Measurements from ENCODE around the gene PRKCG.
"Not testable (repeated sequence)": the region's sequence is repeated elsewhere in the genome, so short reads cannot be mapped to it uniquely, and the experiment has no call there.

PRKCG gene

DNA sequence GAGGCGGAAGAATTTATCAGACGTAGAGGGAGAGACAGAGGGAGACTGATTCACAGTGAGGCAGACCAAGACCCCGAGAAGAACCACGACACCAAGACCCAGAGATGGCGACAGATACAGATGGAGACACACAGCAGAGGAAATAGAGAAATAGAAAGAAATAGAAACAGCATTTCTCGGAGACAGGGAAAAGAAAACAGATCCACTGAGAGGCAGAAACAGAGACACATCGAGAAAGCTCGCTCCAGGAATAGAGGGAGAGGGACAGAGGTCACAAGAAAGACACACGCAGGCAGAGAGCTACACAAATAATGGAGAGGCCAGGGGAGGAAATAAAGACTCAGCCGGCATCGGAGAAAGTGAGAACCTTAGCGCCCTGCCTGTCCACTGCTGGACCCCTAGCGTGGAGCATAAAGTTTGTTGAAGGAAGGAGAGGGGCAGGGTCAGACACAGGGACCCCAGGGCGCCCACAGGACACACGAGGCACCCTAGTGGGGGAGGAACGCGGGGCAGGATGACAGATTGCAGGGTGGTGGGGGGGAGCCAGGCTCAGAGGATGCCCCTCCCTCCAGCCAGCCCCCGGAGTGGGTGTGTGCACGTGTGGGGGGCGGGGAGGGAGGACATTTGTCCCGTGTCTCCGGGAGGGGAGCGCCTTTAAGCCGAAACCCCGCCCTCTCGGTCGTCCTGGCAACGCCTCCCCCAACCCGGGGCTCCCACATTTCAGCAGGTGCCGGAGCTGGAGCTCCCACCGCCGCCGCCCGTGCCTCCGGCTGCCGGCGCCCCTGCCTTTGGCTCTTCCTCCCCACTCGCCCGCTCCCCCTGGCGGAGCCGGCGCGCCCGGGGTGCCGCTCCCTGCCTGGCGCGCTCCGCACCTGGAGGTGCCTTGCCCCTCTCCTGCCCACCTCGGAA is at the start of gene PRKCG:
PRKCG (plus strand) TSS at position 716 of the 909 bp plus-strand sequence. CDS start 298 bp downstream, outside the sequence.
- DNase-seq = peak in 34 of 56 donors; percentile 6 to 73 (median 48)

DNA sequence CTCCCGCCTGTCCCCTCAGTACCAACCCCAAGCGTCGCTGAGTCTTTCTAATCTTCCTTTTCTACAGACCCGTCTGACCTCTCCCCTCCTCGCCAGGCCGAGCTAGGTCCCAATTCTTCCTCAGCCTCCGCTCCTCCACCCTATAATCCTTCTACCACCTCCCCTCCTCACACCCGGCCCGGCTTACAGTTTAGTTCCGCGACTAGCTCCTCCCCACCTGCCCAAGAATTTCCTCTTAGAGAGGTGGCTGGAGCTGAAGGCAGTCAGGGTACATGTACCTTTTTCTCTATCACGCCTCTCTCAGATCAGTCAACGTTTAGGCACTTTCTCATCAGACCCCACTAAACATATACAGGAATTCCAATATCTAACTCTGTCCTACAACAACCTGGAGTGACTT is 49.1 kb upstream of the PRKCG start:
- not testable (repeated sequence) for DNase-seq

DNA sequence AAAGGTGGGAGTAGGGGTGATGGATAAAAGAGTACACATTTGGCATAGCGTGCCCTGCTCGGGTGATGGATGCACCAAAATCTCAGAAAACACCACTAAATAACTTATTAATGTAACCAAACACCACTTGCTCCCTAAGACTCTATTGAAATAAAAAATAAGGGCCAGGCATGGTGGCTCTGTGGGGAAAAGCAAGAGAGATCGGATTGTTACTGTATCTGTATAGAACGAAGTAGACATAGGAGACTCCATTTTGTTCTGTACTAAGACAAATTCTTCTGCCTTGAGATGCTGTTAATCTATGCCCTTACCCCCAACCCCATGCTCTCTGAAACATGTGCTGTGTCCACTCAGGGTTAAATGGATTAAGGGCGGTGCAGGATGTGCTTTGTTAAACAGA is 43.6 kb upstream of the PRKCG start:
- DNase-seq = not testable (repeated sequence)

DNA sequence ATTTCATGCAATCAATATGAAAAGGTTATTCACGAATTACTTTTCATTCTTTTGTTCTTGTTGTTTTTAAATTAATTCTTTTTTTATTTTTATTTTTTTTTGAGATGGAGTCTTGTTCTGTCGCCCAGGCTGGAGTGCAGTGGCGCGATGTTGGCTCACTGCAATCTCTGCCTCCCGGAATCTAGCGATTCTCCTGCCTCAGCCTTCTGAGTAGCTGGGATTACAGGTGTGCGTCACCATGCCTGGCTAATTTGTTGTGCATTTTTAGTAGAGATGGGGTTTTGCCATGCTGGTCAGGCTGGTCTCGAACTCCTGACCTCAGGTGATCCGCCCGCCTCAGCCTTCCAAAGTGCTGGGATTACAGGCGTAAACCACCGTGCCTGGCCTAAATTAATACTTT is 41.8 kb upstream of the PRKCG start:
- not testable (repeated sequence) for DNase-seq

DNA sequence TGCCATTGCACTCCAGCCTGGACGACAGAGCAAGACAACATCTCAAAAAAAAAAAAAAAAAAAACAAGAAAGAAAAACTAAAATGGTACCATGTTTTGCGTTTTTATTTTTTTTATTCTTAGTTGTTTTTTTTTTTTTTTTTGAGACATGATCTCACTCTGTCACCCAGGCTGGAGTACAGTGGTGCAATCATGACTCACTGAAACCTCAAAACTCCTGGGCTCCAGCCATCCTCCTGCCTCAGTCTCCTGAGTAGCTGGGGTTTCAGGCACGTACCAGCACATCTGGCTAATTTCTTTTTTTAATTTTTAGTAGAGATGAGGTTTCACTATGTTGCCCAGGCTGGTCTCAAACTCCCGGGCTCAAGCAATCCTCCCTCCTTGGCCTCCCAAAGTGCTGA is 41.1 kb upstream of the PRKCG start:
- not testable (repeated sequence) for DNase-seq

DNA sequence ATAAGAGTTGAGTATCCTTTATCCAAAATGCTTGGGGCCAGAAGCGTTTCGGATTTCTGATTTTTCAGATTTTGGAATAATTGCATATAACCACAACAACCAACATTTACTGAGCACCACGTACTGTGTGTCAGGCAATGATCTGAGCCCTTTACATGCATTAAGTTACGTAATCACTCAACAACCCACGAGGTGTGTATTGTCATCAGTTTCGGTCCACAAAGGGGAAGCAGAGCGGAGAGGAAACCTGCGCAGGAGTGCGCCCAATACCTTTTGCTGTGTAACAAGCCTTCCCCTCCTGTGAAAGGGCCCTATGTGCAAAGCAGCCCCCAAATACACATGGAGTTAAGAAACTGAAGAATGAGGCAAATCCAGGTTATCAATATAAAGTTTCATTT is 37.1 kb upstream of the PRKCG start:
- no peak for DNase-seq

DNA sequence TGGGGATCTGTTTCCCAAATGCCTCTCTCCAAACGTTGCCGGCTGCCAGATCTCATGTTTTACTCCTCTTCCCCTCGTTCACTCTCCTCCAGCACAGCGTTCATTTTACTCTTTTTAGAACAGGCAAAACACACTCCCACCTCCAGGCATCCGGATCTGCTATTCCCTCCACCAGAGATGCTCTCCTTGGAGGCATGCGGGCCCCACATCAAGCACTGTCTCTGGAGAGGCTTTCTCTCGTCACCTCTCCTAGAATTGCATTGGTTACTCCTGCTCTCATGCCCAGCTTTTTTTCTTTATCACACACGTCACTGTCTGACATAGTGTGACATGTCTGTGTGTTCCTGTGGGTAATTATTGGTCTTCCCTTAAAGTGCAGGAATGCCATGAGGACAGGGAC is 34.4 kb upstream of the PRKCG start:
- peak in 1 of 56 donors; percentile 3 for DNase-seq

DNA sequence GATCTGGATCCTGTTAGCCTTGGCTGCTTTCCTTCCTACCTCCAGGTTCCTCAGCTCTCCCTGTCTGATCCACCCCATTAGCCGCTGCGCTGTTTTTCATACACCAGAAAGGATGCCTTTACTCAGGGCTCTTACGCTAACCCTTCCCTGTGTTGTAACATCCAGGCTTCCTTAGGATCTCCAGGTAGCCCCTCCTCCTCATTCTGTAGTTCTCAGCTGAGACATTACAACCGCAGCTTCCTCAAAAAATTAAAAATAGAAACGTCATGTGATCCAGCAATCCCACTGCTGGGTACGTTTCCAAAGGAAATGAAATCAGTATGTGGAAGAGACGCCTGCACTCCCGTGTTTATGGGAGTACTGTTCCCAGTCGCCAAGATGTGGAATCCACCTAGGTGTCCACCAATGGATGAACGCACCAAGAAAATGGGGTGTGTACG is 32.7 kb upstream of the PRKCG start:
- no peak for DNase-seq

DNA sequence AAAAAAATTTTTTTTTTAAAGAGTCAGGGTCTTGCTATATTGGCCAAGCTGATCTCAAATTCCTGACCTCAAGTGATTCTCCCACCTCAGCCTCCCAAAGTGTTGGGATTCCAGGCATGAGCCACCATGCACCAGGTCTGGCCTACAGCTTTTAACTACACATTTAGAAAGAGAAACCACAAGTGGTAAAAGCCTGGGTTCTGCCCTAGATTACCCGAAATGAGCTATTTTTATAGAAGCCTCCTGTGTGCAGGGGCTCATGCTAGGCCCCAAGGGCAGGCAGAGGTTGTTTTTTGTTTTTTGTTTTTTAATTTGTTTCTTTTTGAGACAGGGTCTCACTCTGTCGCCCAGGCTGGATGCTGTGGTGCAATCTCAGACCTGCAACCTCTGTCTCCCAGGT is 28.3 kb upstream of the PRKCG start:
- DNase-seq = no peak

DNA sequence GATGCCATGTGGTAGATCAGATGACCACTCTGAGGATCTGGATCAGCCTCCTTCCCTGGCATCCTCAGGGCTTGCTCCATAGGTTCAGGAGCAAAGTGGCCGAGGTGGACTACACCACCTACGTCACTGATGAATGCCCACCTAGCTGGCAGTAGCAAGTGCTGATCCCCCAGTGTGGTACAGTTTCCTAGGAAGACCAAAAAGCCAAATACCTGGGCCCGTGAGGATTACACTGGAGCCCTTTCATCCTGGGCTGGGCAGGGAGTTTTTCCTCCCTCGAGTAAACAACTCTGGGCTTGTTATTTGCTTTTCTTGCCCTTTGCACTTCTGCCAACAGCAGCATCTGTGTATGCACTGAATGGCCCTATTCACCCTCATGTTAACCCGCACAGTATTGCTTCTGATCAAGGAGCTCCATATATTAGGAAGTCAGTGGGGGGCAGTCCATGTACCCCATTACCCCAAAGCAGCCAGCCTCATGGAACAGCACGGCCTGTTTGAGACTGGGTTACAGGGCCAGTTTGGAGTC is 17.6 kb upstream of the PRKCG start:
- peak in 47 of 56 donors; percentile 8 to 82 (median 41) for DNase-seq

DNA sequence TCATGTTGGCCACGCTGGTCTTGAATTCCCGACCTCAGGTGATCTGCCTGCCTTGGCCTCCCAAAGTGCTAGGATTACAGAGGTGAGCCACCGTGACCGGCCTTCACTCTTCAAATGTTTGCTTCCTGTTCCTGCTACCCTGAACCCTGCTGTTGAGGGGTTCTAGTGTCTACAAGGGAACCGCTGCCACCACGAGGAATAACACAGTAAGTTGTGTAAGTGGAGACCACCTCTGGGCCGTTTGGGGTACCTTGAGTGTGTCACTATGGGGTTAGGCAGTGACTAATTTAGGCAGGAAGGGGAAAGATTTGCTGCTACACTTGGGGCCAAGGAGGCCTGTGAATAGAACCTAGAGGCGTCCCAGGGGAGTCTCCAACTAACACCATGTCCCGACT is 16.5 kb upstream of the PRKCG start:
- DNase-seq = peak in 3 of 56 donors; percentile 27 to 56 (median 40)

DNA sequence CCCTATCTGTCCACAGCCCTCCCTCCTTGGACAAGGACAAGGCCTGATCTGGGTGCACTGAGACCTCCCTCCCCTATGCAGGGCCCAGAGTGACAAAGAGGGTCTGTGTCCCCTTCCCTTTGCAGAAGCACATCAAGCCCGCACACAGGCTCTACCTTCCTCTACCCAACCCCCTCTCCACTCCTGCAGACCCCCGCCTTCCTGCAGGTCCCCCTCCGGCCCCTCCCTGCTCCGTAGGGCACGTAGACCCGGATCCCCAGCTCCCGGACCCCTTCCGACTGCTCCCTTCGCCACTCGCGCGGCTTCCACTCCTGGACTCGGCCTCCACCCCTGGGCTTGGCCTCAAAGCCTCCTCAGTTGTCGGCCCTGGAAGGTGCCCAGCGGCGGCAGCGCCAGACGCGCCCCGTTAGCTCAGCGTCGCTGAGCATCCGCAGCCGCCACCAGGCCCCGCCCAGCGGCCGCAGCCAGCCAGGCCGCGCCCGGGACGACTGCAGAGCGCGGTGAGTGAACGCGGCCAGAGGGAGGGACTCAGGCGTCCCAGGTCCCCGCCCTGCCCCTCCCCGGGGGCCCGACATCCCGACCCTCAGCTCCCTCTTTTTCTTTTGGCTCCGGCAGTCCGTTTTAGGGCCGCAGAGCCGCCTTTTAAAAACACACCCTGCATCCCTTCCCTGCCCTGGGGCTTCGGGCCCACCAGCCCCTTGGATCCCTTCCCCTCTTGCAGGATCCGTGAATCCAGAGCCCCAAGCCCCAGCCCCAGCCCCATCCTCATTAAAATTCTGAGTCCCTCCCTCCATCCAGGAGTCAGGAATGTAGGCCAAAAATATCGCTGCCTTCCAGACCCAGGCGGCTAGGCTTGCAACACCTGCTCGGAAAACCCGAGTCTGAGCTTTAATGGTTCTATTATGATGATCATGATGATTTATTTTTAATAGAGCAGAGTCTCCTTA is 15.8 kb upstream of the PRKCG start:
- DNase-seq = peak in 48 of 56 donors; percentile 22 to 85 (median 66)

DNA sequence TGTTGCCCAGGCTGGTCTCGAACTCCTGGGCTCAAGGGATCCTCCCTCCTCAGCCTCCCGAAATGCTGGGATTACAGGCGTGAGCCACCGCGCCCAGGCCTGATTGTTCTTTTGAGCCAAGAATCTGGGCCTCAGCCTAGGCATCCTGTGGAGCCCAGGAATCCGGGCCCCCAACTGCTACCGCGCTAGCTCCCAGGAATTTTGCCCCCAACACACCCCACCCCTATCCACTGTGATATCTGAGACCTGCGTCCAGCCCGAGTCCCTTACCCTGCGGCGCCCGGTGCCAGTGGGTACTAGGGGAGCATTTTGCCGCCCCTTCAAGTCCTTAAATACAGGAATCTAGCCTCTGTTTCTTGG is 15.2 kb upstream of the PRKCG start:
- DNase-seq = peak in 8 of 56 donors; percentile 13 to 53 (median 40)

DNA sequence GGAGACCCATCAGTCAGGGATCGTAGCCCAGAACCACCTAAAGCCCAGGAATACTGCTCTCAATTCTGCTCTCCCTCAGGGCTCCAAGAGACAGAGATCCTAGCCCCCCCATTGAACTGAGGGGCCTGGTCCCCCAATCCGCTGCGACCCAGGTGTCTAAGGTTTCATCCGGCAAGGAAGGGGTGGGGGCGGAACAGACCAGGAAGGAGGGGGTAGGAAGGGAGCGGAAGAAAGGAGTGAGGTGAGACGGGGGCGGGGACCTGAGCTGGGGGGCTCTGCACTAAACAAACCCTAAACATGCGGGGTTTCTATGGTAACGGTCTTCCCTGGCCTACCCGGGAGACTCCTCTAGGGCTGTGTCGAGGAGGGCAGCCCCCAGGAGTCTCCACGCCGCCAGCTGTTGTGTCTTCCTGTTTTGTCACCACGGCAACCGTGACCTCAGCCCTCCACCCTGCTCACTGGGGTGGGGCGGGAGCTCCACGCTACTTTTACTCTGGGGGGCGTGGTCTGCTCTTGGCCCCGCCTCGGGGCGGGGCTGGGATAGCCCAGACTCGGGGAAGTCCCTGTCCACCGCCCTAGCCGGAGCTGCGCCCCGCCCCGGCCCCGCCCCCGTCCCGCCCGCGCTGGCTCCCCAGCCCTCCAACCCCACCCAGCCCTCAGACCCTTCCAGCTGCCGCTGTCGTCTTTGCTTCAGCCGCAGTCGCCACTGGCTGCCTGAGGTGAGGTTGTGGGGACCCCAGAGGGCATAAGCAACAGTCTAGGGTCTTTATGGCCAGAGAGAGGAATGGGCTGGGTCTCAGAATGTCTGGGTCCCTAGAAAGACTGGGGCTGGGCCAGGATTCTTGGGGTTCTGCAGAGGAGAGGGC is 14.5 kb upstream of the PRKCG start, which contains the start of gene MYADM:
MYADM (plus strand) TSS at position 659 of the 866 bp plus-strand sequence. CDS start 5,647 bp downstream, outside the sequence.
- DNase-seq = peak; percentile 47 to 99 (median 94)

DNA sequence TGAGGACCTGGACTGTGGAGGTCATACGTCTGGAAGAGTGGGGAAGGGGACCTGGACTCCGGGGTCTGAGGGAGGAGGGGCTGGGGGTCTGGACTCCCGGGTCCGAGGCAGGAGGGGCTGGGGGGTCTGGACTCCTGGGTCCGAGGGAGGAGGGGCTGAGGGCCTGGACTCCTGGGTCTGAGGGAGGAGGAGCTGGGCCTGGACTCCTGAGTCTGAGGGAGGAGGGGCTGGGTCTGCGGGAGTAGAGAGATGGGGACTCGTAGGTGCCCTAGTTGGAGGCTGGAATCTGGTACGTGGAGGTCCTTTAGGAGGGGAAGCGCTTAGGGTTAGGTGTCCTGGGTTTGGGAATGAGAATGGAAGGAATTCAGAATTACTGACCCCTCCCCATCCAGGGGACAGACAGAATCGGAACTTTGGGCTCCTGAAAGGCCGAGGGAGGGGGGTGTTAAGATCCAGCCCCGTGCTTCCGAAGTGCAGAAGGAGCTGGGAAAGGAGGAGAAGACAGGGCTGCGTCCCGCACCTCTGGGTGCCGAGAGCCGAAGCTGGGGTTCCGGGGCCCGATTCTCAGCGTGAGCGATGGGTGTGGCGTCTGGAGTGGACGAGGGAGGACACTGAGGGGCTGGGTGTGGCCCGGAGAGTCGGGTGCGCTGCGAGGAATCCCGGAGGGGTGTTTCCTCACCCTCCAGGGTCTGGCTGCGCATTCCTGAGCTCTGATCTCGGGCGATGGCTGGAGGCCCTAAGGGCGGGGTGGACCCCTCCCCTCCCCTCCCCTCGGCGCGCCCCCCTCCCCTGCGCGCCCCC is 13.7 kb upstream of the PRKCG start:
- DNase-seq = peak in 16 of 56 donors; percentile 13 to 70 (median 46)

DNA sequence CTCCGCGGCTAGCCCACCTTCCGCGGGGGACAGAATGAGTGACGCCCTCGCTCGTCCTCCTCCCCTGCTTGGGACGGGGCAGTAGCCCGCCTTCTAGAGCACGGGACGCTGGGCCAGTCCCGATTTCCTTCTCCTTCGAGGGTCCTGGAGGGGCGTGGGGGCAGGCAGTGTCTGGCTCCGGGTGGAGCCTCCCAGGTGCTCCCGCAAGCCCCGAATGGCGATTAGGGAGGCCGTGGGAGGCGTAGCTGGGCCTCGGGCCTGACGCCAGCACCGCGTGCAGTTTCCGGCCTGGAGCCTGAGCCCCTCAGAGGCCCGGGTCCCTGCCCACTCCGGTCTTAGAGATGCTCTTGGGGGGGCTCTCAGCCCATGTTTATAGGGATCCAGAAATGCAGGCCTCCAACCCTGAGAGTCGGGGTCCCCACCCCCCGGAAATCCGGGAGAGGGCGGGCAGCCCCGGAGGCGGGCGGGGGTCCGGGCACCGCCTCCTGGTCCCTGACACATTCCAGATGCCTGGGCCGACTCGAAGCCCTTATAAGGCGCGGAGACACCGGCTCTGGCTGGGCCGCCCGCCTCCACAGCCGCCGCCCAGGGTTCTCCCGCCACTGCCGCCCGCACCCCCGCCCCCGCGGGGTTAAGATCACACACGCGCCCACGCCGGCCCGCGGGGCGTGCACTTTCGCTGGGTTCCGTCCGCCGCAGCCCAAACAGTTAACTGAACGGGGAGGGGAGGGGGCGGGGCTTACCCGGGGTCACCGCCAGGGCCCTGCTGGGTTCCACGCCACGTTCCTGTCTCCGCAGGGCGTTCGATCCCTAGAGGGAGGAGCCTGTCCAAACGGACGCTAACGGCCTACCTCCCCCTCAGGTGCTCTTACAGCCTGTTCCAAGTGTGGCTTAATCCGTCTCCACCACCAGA is 12.8 kb upstream of the PRKCG start:
- DNase-seq = peak in 47 of 56 donors; percentile 10 to 81 (median 59)

DNA sequence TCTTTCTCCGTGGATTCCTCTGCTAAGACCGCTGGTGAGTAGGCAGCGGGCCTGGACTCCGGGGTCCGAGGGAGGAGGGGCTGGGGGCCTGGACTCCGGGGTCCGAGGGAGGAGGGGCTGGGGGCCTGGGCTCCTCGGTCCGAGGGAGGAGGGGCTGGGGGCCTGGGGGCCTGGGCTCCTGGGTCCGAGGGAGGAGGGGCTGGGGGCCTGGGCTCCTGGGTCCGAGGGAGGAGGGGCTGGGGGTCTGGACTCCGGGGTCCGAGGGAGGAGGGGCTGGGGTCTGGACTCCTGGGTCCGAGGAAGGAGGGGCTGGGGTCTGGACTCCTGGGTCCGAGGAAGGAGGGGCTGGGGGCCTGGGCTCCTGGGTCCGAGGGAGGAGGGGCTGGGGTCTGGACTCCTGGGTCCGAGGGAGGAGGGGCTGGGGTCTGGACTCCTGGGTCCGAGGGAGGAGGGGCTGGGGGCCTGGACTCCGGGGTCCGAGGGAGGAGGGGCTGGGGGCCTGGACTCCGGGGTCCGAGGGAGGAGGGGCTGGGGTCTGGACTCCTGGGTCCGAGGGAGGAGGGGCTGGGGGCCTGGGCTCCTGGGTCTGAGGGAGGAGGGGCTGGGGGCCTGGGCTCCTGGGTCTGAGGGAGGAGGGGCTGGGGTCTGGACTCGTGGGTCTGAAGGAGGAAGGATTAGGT is 12.1 kb upstream of the PRKCG start:
- not testable (repeated sequence) for DNase-seq

DNA sequence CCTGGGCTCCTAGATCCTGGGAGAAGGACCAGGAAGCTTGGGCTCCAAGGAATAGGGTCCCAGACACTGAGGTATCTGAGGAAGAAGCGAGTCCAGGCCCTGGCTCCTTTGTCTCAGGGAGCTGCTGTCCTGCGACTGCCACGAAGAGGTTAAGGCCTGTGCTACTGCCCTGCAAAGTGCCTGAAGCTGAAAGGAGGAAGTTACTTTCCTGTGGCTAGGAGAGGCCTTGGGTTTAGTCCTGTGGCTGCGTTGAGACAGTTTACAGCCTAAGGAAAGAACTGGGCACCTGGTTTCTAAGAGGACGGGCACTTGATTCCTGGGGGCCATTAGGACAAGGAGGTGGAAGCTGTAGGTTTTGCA is 11.5 kb upstream of the PRKCG start:
- no peak for DNase-seq

Data from amygdala (tissue), 56 donors.